Cardiac fibroblast (primary cell): Measurements from ENCODE around the gene TPM4.
"Not testable (repeated sequence)": the region's sequence is repeated elsewhere in the genome, so short reads cannot be mapped to it uniquely, and the experiment has no call there.

Experiments
- DNase-seq, 2 donors: peaks; one replicate each; pipeline versions ENCODE4 v3.0.0 to v3.0.0-alpha.2; 2010; ENCODE audit warnings: low read depth in 2 of 2
- H3K4me3 ChIP-seq, 2 donors: replicated peaks in 1 of 2; 1 replicate in 1 of 2; 2 replicates in 1 of 2; pipeline ENCODE4 v1.5.1; 2011; ENCODE audit warnings: low read depth in 2 of 2, low read length in 2 of 2, mild to moderate bottlenecking in 2 of 2, moderate library complexity in 1 of 2
- CTCF ChIP-seq: IDR thresholded peaks from one replicate; pipeline ENCODE4 v1.5.1; 2011; ENCODE audit warnings: low read depth, mild to moderate bottlenecking, low read length, inconsistent platforms

TPM4 gene

GRCh38 chr19:16076958-16077611 is 790 bp downstream of the TPM4 start:
- no peak for TF ChIP-seq CTCF
- peak overlapping the region; percentile 59 to 96 for H3K4me3 ChIP-seq
- DNase-seq = peak; percentile 48 to 53

GRCh38 chr19:16077984-16078758 is 1.9 kb downstream of the TPM4 start:
- peak; percentile 54 to 83 for DNase-seq

GRCh38 chr19:16078759-16079707 is 2.7 kb downstream of the TPM4 start:
- TF ChIP-seq CTCF = no peak
- peak overlapping the region; percentile 59 to 96 for H3K4me3 ChIP-seq
- DNase-seq = peak; percentile 98

More at GRCh38 chr19:16077984-16078758, 1.9 kb downstream of the TPM4 start:
- peak overlapping the region; percentile 59 to 96 for H3K4me3 ChIP-seq
- TF ChIP-seq CTCF = no peak

GRCh38 chr19:16084067-16084685 is 7.9 kb downstream of the TPM4 start:
- H3K4me3 ChIP-seq = no peak overlapping the region
- no peak for TF ChIP-seq CTCF
- no peak for DNase-seq

GRCh38 chr19:16085115-16085514 is 8.8 kb downstream of the TPM4 start:
- no peak for DNase-seq
- no peak overlapping the region for H3K4me3 ChIP-seq
- TF ChIP-seq CTCF = no peak

GRCh38 chr19:16087404-16087803 is 11.1 kb downstream of the TPM4 start:
- not testable (repeated sequence) for H3K4me3 ChIP-seq, DNase-seq
